ENCODE measurements around the gene LAYN.

Gene LAYN

DNA sequence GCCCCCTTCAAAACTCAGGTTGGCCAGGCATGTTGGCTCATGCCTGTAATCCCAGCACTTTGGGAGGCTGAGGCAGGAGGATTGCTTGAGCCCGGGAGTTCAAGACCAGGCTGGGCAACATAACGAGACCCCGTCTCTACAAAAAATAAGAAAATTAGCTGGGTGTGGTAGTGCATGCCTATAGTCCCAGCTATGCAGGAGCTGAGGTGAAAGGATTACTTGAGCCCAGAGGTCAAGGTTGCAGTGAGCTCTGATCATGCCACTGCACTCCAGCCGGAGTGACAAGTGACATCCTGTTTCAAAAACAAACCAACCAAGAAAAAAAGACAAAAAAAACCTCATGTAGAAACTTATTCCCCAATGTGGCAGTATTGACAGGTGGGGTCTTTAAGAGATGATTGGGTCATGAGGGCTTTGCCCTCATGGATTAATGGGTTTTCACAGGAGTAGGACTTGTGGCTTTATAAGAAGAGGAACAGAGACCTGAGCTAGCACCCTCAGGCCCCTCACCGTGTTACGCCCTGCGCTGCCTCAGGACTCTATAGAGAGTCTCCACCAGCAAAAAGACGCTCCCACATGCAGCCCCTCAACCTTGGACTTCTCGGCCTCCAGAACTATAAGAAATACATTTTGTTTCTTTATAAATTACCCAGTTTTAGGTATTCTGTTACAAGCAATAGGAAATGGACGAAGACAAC lies 22.3 kb downstream of the LAYN start:
- Histone ChIP-seq H3K36me3 (ENCODE audit: control insufficient read depth, insufficient read depth, low read length) (no peaks in the 10 kb centered on the region), H3K27me3 (ENCODE audit: control insufficient read depth, insufficient read depth, low read length) (no peaks in the 10 kb centered on the region), H3K4me1 (ENCODE audit: control insufficient read depth, insufficient read depth, low read length) (peaks cover 19% of the 10 kb centered on the region), H3K27ac (ENCODE audit: low read depth, low read length) (no peak overlapping the region), H3K9ac (ENCODE audit: low read length) (no peak overlapping the region), H3K9me3 (ENCODE audit: control insufficient read depth, insufficient read depth, low read depth, low read length) (no peaks in the 10 kb centered on the region), H3K4me3 (ENCODE audit: low read depth, low read length) (no peak overlapping the region)

GRCh38 chr11:111565114-111565720 lies 24.7 kb downstream of the LAYN start:
- no peaks in the 10 kb centered on the region for H3K36me3 ChIP-seq (ENCODE audit: control insufficient read depth, insufficient read depth, low read length)
- H3K9me3 ChIP-seq (ENCODE audit: control insufficient read depth, insufficient read depth, low read depth, low read length), result no peaks in the 10 kb centered on the region
- H3K4me1 ChIP-seq (ENCODE audit: control insufficient read depth, insufficient read depth, low read length), result peaks cover 19% of the 10 kb centered on the region
- no peak overlapping the region for H3K4me3 ChIP-seq (ENCODE audit: low read depth, low read length)
- no peak overlapping the region for H3K27ac ChIP-seq (ENCODE audit: low read depth, low read length)
- no peaks in the 10 kb centered on the region for H3K27me3 ChIP-seq (ENCODE audit: control insufficient read depth, insufficient read depth, low read length)
- H3K9ac ChIP-seq (ENCODE audit: low read length), result no peak overlapping the region

- H3K9me3 ChIP-seq (ENCODE audit: control insufficient read depth, insufficient read depth, low read depth, low read length), result no peaks in the 10 kb centered on the region
- H3K9ac ChIP-seq (ENCODE audit: low read length), result no peak overlapping the region
- no peaks in the 10 kb centered on the region for H3K27me3 ChIP-seq (ENCODE audit: control insufficient read depth, insufficient read depth, low read length)
- no peaks in the 10 kb centered on the region for H3K36me3 ChIP-seq (ENCODE audit: control insufficient read depth, insufficient read depth, low read length)
- H3K4me3 ChIP-seq (ENCODE audit: low read depth, low read length), result no peak overlapping the region
- peaks cover 17% of the 10 kb centered on the region for H3K4me1 ChIP-seq (ENCODE audit: control insufficient read depth, insufficient read depth, low read length)
- no peak overlapping the region for H3K27ac ChIP-seq (ENCODE audit: low read depth, low read length)
These were observed 25.8 kb downstream of the LAYN start for GRCh38 chr11:111566324-111566723.

- H3K9me3 ChIP-seq (ENCODE audit: control insufficient read depth, insufficient read depth, low read depth, low read length), result no peaks in the 10 kb centered on the region
- H3K36me3 ChIP-seq (ENCODE audit: control insufficient read depth, insufficient read depth, low read length), result no peaks in the 10 kb centered on the region
- no peaks in the 10 kb centered on the region for H3K27me3 ChIP-seq (ENCODE audit: control insufficient read depth, insufficient read depth, low read length)
- H3K27ac ChIP-seq (ENCODE audit: low read depth, low read length), result no peak overlapping the region
- no peak overlapping the region for H3K4me3 ChIP-seq (ENCODE audit: low read depth, low read length)
- H3K9ac ChIP-seq (ENCODE audit: low read length), result no peak overlapping the region
- peaks cover 6% of the 10 kb centered on the region; the same call in 1 of the 2 replicates for H3K4me1 ChIP-seq (ENCODE audit: control insufficient read depth, insufficient read depth, low read length)
These were observed 29.0 kb downstream of the LAYN start for GRCh38 chr11:111569476-111569875.

- H3K36me3 ChIP-seq (ENCODE audit: control insufficient read depth, insufficient read depth, low read length), result no peaks in the 10 kb centered on the region
- H3K27ac ChIP-seq (ENCODE audit: low read depth, low read length), result no peak overlapping the region
- H3K4me1 ChIP-seq (ENCODE audit: control insufficient read depth, insufficient read depth, low read length), result peaks cover 6% of the 10 kb centered on the region; the same call in 1 of the 2 replicates
- H3K27me3 ChIP-seq (ENCODE audit: control insufficient read depth, insufficient read depth, low read length), result no peaks in the 10 kb centered on the region
- H3K9ac ChIP-seq (ENCODE audit: low read length), result no peak overlapping the region
- H3K4me3 ChIP-seq (ENCODE audit: low read depth, low read length), result no peak overlapping the region
- H3K9me3 ChIP-seq (ENCODE audit: control insufficient read depth, insufficient read depth, low read depth, low read length), result no peaks in the 10 kb centered on the region
These were observed 30.3 kb downstream of the LAYN start for GRCh38 chr11:111570796-111571195.

DNA sequence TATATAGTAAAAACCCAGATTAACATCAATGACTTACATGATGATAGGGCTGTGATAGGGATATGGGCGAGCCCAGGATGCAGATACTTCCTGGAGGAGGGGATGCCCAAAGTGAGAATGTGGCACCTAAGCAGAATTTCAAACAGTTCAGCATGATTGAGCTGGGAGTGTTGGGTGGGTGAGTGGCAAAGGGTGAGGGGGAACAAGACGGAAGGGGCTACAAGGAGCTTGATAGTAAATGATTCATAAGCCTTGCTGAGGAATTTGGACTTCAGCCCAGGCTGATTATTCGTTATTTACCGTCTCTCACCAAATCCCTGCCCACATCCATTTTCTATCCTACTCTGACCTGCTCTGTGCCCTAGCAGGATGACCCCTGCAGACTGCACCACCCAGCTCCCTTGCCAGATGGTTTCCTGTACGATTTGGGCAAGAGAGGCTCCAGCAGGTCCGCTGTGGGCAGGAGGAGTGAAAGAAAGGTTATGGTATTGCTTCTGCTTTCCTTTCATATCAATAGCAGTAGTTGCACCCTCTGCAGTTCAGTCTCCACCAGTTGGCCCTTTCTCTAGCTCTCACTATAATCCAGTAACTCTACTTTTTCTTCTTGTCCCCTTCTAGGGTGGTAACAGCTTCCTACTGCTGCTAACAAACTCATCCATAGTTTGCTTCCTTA lies 31.4 kb downstream of the LAYN start:
- Histone ChIP-seq H3K4me3 (ENCODE audit: low read depth, low read length) (no peak overlapping the region), H3K27ac (ENCODE audit: low read depth, low read length) (no peak overlapping the region), H3K27me3 (ENCODE audit: control insufficient read depth, insufficient read depth, low read length) (no peaks in the 10 kb centered on the region), H3K4me1 (ENCODE audit: control insufficient read depth, insufficient read depth, low read length) (no peaks in the 10 kb centered on the region), H3K36me3 (ENCODE audit: control insufficient read depth, insufficient read depth, low read length) (no peaks in the 10 kb centered on the region), H3K9ac (ENCODE audit: low read length) (no peak overlapping the region), H3K9me3 (ENCODE audit: control insufficient read depth, insufficient read depth, low read depth, low read length) (no peaks in the 10 kb centered on the region)

DNA sequence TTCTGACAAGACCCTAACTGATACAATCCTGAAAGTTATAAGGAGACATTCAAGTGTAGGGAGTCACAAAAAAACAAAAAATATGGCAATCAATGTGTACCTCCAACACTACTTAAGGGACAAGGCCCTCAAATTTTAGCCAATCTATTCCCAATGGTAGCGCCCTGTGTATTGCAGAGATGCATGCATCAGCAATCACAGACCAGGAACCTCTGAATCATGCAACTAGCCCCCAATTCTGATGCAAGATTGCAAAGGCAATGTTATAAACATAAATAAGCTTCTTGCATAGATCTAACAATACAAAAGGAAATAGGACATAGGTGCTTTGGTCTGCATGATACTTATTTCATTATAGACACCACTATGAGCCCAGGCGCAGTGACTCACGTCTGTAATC lies 32.1 kb downstream of the LAYN start:
- H3K36me3 ChIP-seq (ENCODE audit: control insufficient read depth, insufficient read depth, low read length), result no peaks in the 10 kb centered on the region
- H3K4me3 ChIP-seq (ENCODE audit: low read depth, low read length), result no peak overlapping the region
- H3K27me3 ChIP-seq (ENCODE audit: control insufficient read depth, insufficient read depth, low read length), result no peaks in the 10 kb centered on the region
- no peak overlapping the region for H3K27ac ChIP-seq (ENCODE audit: low read depth, low read length)
- no peaks in the 10 kb centered on the region for H3K4me1 ChIP-seq (ENCODE audit: control insufficient read depth, insufficient read depth, low read length)
- H3K9me3 ChIP-seq (ENCODE audit: control insufficient read depth, insufficient read depth, low read depth, low read length), result no peaks in the 10 kb centered on the region
- no peak overlapping the region for H3K9ac ChIP-seq (ENCODE audit: low read length)

GRCh38 chr11:111573821-111574249 lies 33.3 kb downstream of the LAYN start:
- Histone ChIP-seq H3K27ac (ENCODE audit: low read depth, low read length) (no peak overlapping the region), H3K9ac (ENCODE audit: low read length) (no peak overlapping the region), H3K27me3 (ENCODE audit: control insufficient read depth, insufficient read depth, low read length) (no peaks in the 10 kb centered on the region), H3K4me3 (ENCODE audit: low read depth, low read length) (no peak overlapping the region), H3K36me3 (ENCODE audit: control insufficient read depth, insufficient read depth, low read length) (no peaks in the 10 kb centered on the region), H3K9me3 (ENCODE audit: control insufficient read depth, insufficient read depth, low read depth, low read length) (no peaks in the 10 kb centered on the region), H3K4me1 (ENCODE audit: control insufficient read depth, insufficient read depth, low read length) (no peaks in the 10 kb centered on the region)

GRCh38 chr11:111574373-111575225 lies 34.1 kb downstream of the LAYN start:
- Histone ChIP-seq H3K9ac (ENCODE audit: low read length) (no peak overlapping the region), H3K27me3 (ENCODE audit: control insufficient read depth, insufficient read depth, low read length) (no peaks in the 10 kb centered on the region), H3K4me1 (ENCODE audit: control insufficient read depth, insufficient read depth, low read length) (no peaks in the 10 kb centered on the region), H3K4me3 (ENCODE audit: low read depth, low read length) (no peak overlapping the region), H3K36me3 (ENCODE audit: control insufficient read depth, insufficient read depth, low read length) (no peaks in the 10 kb centered on the region), H3K9me3 (ENCODE audit: control insufficient read depth, insufficient read depth, low read depth, low read length) (no peaks in the 10 kb centered on the region), H3K27ac (ENCODE audit: low read depth, low read length) (no peak overlapping the region)

- no peaks in the 10 kb centered on the region for H3K36me3 ChIP-seq (ENCODE audit: control insufficient read depth, insufficient read depth, low read length)
- H3K9ac ChIP-seq (ENCODE audit: low read length), result no peak overlapping the region
These were observed 35.2 kb downstream of the LAYN start for GRCh38 chr11:111575740-111576139.

More at GRCh38 chr11:111575740-111576139, 35.2 kb downstream of the LAYN start:
- no peak overlapping the region for H3K4me3 ChIP-seq (ENCODE audit: low read depth, low read length)
- no peaks in the 10 kb centered on the region for H3K27me3 ChIP-seq (ENCODE audit: control insufficient read depth, insufficient read depth, low read length)
- H3K9me3 ChIP-seq (ENCODE audit: control insufficient read depth, insufficient read depth, low read depth, low read length), result no peaks in the 10 kb centered on the region
- H3K4me1 ChIP-seq (ENCODE audit: control insufficient read depth, insufficient read depth, low read length), result peaks cover 1% of the 10 kb centered on the region; the same call in 1 of the 2 replicates
- no peak overlapping the region for H3K27ac ChIP-seq (ENCODE audit: low read depth, low read length)
